Heart left ventricle (tissue), 13 donors: ENCODE measurements around the gene SETDB2.

Experiments
- POLR2A ChIP-seq, 2 donors: fragments of 450-650 bp; IDR thresholded peaks; one replicate each; pipeline ENCODE4 v1.6.1; 2017; ENCODE audit warnings: antibody characterized with exemption in 2 of 2, mild to moderate bottlenecking in 2 of 2, moderate library complexity in 2 of 2
- TF ChIP-seq, protein P1 (sequence below), 12 donors: fragments of 200-600 bp; sonication (generic) in 4 of 12; IDR thresholded peaks; one replicate each; pipeline versions ENCODE4 v1.5.0 to v1.8.0; 2018 to 2022; ENCODE audit warnings: antibody characterized with exemption in 12 of 12, mild to moderate bottlenecking in 5 of 12
- donor health status: ischemic (EF 13 %, LVEDD 7.1; RV severe dilation, severe dysfunction).
- donor health status: DM: no; HTN: yes; CAD: no.
- donor health status: DM: no; HTN: no; CAD: no.
- donor health status: ischemic (EF 25% LVEDD 6.9; RV normal size, moderate dysfunction).
- donor health status: ischemic (EF 25% LVEDD 5.7; RV mildly dilated, moderate dysfunction).
- donor health status: ischemic (EF 35%, LVEDD 5.7; RV mildly dilated, moderate dysfunction).
- donor health status: nonischemic (EF 11% LVEDD 7.7; RV severe dilation, severe dysfunction).
- donor health status: DM: yes; HTN: yes; CAD: no.
- donor health status: PGD.
- donor health status: ischemic (EF 29% LVEDD 5.4; RV normal size, mild dysfunction).
- donor health status: nonischemic (EF 23%, LVEDD 6.1; RV moderate dilation, normal function).

DNA sequence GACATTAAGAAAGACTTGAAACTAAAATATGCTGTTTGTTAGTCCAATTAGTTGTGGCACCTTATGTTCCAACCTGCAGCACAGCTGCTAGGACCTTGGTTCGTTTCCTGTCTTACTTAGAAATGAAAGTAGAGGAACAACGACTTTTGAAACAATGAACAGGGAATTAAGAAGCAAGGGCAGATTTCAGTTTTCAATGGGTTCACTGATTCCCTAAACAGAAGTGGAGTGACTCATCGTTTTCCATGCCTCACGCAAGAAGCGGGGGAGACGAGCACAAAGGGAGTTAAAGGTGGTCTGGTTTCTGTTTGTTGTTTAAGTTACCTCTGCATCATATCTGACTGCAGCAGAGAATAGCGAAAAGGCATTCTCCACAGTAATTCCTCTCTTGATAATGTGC lies 96.5 kb downstream of the SETDB2 start:
- TF ChIP-seq, protein P1, sequence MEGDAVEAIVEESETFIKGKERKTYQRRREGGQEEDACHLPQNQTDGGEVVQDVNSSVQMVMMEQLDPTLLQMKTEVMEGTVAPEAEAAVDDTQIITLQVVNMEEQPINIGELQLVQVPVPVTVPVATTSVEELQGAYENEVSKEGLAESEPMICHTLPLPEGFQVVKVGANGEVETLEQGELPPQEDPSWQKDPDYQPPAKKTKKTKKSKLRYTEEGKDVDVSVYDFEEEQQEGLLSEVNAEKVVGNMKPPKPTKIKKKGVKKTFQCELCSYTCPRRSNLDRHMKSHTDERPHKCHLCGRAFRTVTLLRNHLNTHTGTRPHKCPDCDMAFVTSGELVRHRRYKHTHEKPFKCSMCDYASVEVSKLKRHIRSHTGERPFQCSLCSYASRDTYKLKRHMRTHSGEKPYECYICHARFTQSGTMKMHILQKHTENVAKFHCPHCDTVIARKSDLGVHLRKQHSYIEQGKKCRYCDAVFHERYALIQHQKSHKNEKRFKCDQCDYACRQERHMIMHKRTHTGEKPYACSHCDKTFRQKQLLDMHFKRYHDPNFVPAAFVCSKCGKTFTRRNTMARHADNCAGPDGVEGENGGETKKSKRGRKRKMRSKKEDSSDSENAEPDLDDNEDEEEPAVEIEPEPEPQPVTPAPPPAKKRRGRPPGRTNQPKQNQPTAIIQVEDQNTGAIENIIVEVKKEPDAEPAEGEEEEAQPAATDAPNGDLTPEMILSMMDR (IDR thresholded peaks at IDR 0.05), result no peak
- TF ChIP-seq POLR2A (IDR thresholded peaks at IDR 0.05), result no peak
